ENCODE results near the gene ARHGAP5.

Gene ARHGAP5

DNA sequence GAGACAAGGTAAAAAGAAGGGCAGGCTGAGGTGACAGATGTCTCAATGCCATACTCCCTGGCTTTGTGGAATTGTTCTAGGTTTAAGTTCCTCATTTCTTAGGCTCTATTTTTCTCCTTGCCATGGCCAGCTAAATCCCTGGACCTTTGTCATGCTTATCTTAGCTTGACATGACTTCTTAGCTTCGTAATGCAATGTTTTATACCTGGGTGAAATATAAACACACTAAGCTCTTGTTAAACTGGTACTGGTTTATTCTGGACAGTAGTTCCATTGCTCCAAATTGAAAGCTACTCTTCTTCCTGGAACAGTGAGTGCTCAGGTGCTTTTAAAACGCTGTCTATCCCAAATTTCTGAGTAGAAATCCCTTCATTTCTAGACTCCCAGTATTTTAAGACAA lies 17.4 kb upstream of the ARHGAP5 start:
- H3K4me1 ChIP-seq (ENCODE audit: insufficient read depth, low read length): no peaks in the 10 kb centered on the region
- H3K36me3 ChIP-seq (ENCODE audit: insufficient read depth, low read length): no peaks in the 10 kb centered on the region
- no peak overlapping the region for H3K9ac ChIP-seq (ENCODE audit: low read depth, low read length)
- 0 out of 2 replicates have a peak, but pooled peaks cover 4% of the 10 kb centered on the region for H3K9me3 ChIP-seq (ENCODE audit: control insufficient read depth, insufficient read depth, low read length)

DNA sequence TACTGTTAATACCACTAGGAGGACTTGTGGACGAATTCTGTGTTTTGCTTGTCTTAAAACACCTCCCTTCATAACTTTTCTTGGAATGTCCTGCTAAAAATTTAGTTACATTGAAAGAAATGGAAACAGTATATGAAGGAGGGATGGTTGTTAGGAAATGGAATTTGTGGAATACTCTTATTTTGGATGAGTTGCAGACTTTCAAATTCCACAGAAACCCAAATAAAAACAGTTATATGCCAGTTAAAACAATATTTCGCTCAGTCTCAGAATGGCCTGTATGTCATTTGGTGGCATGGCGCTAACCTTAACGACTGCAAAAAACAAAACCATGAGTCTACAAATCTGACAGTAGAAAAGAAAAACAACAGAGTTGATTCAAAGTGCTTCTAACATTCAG lies 12.2 kb upstream of the ARHGAP5 start:
- H3K4me1 ChIP-seq (ENCODE audit: insufficient read depth, low read length): no peaks in the 10 kb centered on the region
- H3K9ac ChIP-seq (ENCODE audit: low read depth, low read length): no peak overlapping the region
- no peaks in the 10 kb centered on the region for H3K9me3 ChIP-seq (ENCODE audit: control insufficient read depth, insufficient read depth, low read length)
- no peaks in the 10 kb centered on the region for H3K36me3 ChIP-seq (ENCODE audit: insufficient read depth, low read length)

DNA sequence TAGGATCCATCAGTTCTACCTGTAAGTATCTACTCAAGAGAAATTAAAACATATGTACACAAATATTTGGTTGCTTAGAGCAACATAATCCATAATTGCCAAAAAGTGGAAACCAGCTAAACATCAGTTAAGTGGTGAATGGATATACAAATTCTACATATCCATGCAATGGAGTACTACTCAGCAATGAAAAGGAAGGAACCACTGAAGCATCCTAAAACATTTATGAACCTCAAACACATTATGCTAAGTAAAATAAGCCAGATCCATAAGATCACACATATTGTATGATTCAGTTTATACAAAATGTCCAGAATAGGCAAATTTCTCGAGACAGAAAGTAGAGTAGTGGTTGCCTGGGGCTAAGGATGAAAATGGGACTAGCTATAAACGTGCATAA lies 8.4 kb upstream of the ARHGAP5 start:
- Histone ChIP-seq H3K4me1 (ENCODE audit: insufficient read depth, low read length) (no peaks in the 10 kb centered on the region), H3K36me3 (ENCODE audit: insufficient read depth, low read length) (no peaks in the 10 kb centered on the region), H3K9ac (ENCODE audit: low read depth, low read length) (no peak overlapping the region), H3K9me3 (ENCODE audit: control insufficient read depth, insufficient read depth, low read length) (no peaks in the 10 kb centered on the region)

DNA sequence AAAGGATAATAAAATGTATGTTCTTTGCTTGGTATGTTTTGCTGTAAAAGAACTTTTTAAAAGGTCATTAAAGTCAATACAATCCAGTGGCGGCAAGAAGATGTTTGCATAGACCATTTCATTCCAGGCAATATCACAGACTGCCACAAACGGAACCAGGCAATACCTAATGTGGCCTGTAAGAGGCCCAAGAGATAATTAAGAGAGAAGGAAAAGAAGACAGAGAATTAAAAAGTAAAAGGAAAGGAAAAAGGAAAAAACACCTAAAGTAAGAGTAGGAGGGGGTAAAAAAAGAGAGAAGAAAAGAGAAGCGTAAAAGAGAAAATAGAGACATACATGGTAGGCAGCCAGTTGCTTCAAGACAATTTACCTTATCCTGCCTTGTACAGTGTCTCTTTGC lies 6.8 kb upstream of the ARHGAP5 start:
- Histone ChIP-seq H3K9me3 (ENCODE audit: control insufficient read depth, insufficient read depth, low read length) (no peaks in the 10 kb centered on the region), H3K4me1 (ENCODE audit: insufficient read depth, low read length) (peaks cover 8% of the 10 kb centered on the region), H3K36me3 (ENCODE audit: insufficient read depth, low read length) (no peaks in the 10 kb centered on the region)

DNA sequence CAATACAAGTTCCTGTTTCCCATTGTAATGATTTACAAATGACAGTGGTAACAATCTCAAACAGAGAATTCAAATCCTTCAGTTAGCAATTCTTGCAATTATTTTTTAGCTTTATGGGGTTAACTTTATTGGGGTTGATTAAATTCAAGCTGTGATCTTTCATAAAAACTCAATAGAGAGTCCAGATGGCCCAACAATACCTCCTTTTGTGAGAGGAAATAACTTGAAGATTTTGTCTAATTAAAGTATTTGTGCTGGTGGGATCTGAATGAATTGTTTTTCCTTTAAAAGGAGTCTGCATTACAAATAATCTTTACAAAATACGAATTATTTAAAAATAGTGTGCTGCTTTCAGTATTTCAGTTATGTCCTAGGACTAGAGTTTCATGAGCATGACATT lies 4.4 kb upstream of the ARHGAP5 start:
- no peak overlapping the region for H3K9ac ChIP-seq (ENCODE audit: low read depth, low read length)
- no peaks in the 10 kb centered on the region for H3K9me3 ChIP-seq (ENCODE audit: control insufficient read depth, insufficient read depth, low read length)
- H3K36me3 ChIP-seq (ENCODE audit: insufficient read depth, low read length): no peaks in the 10 kb centered on the region
- H3K4me1 ChIP-seq (ENCODE audit: insufficient read depth, low read length): peaks cover 8% of the 10 kb centered on the region

More for the DNA sequence above, 6.8 kb upstream of the ARHGAP5 start:
- no peak overlapping the region for H3K9ac ChIP-seq (ENCODE audit: low read depth, low read length)

DNA sequence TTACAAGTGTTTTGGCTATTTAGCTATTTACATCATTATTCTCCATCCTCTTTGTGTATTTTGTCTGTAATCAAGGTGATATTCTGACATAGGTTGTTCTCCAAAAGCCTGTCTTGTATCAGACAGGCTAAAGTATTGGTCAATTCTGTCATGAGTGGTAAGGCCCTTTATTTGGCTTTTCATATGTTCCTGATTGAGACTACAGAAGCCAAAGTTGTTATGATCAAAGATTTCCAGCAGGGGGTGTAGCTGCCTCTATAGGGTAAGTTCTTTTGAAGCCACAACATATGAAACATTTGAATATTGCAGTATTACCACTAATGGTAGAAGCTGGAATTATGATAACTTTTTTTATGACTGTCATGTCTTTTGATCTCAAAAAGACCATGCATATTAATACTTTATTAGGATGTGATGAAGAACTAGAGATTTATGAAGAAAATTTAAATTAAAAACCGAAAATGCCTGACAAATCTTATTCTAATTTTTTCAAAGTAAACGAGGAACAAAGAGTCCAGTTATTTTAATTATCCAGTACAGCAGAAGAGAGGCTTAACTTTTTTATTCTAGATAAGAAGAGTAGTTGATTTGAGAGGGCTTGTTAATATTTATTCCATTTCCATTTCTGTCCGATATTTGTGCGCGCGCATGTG lies 3.4 kb upstream of the ARHGAP5 start:
- H3K4me1 ChIP-seq (ENCODE audit: insufficient read depth, low read length): peaks cover 8% of the 10 kb centered on the region
- H3K9me3 ChIP-seq (ENCODE audit: control insufficient read depth, insufficient read depth, low read length): no peaks in the 10 kb centered on the region
- no peak overlapping the region for H3K9ac ChIP-seq (ENCODE audit: low read depth, low read length)
- no peaks in the 10 kb centered on the region for H3K36me3 ChIP-seq (ENCODE audit: insufficient read depth, low read length)

DNA sequence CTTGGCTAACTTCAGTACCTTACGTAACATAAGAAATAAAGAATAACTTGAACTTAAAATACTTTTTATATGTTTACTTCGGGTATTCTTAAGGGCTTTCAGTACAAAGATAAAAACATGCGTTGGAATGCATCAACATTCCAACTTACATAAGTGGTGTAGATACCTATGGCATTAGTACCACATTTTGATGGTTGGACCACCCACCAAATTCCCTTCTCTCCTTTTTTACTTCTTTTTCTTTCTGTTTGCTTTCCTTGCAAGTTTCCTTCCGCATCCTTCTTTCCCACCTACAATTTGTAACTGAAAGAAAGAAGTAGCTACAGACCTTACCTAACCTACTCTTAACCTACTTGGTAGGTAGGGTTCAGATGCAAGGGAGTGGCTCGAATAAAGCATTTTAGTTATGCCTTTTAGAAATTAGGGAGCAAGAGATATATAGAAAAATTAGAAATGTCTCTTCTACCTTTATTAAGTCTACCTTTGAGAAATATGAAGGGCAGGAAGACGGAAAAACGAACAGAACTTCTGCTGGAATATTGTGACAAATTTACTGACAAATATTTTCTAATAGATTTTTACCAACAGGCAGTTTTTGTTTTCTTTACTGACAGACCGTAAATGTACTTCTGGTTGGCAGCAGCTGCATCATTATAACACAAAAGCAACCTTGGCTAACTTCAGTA lies 2.1 kb upstream of the ARHGAP5 start:
- peaks cover 11% of the 10 kb centered on the region for H3K4me1 ChIP-seq (ENCODE audit: insufficient read depth, low read length)
- H3K36me3 ChIP-seq (ENCODE audit: insufficient read depth, low read length): no peaks in the 10 kb centered on the region
- no peaks in the 10 kb centered on the region for H3K9me3 ChIP-seq (ENCODE audit: control insufficient read depth, insufficient read depth, low read length)
- H3K9ac ChIP-seq (ENCODE audit: low read depth, low read length): peak overlapping the region; percentile 99; the same call in 1 of the 2 replicates

DNA sequence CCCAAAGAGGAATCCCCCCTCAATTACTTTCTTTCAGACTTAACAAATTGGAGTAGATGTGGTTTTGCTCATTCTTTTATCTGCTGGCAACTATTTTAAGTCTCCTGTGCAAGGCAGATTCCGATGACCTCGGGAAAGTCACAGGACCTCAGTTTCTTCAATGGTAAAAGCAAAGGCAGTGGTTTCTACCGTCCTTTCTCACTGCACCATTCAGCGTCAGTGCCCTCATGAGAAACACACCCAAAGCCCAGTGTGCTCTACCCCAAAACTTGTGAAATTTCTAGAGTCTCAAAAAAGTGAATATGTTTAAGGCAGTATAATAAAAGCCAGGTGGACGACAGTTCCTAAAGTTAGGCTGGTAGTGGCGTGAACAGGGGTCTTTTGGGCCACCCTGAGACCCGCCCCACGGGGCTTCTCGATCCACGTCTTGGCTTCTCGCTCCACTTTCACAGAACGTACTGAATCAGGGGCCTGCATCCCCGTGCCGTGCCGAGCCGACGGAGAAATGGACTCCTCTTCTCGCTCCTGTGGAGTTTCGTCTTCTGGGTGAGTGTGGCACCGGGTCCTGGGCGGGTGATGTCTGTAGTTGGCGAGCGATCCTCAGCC lies 1.3 kb upstream of the ARHGAP5 start:
- Histone ChIP-seq H3K9me3 (ENCODE audit: control insufficient read depth, insufficient read depth, low read length) (no peaks in the 10 kb centered on the region), H3K4me1 (ENCODE audit: insufficient read depth, low read length) (peaks cover 11% of the 10 kb centered on the region), H3K9ac (ENCODE audit: low read depth, low read length) (peak overlapping the region; percentile 99), H3K36me3 (ENCODE audit: insufficient read depth, low read length) (no peaks in the 10 kb centered on the region)

DNA sequence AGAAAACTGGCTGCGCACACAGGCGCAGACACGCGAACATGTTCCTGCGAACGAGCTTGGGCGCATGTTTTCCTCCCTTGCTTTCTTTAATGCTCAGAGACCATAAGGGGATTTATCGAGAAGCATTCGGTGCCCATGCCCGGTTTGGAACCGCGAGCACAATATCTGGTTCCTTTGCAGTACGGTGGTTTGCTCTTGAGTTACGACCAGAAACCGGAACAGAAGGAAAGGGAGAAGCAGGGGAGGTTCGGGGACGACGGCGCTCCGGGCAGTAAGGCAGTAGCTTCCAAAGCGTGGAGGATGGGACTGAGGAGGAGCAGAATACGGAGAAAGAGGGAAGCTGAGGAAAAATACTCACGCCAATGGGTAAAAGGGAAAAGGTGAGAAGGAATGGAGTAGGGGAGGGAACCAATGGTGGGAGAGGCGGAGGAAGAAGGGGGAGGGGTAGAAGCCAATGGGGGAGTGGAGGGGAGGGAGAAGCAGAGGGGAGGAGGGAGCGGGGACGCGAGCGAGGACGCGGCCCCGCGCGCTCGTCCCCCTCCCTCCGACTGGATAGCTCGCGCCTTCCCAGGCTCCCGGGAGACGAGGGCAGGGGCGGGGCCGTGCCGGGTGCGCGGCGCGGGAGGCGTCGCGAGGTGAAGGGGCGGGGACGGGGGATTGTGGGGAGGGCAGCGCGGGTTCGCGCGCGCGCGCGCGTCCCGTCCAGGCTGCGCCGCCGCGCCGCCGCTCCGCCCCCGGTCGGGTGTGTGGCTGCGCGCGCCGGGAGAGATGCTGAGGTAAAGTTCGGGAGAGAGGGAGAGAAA lies 625 bp upstream of the ARHGAP5 start:
- Histone ChIP-seq H3K36me3 (ENCODE audit: insufficient read depth, low read length) (no peaks in the 10 kb centered on the region), H3K9ac (ENCODE audit: low read depth, low read length) (peak overlapping the region; percentile 99), H3K9me3 (ENCODE audit: control insufficient read depth, insufficient read depth, low read length) (no peaks in the 10 kb centered on the region), H3K4me1 (ENCODE audit: insufficient read depth, low read length) (peaks cover 11% of the 10 kb centered on the region)

DNA sequence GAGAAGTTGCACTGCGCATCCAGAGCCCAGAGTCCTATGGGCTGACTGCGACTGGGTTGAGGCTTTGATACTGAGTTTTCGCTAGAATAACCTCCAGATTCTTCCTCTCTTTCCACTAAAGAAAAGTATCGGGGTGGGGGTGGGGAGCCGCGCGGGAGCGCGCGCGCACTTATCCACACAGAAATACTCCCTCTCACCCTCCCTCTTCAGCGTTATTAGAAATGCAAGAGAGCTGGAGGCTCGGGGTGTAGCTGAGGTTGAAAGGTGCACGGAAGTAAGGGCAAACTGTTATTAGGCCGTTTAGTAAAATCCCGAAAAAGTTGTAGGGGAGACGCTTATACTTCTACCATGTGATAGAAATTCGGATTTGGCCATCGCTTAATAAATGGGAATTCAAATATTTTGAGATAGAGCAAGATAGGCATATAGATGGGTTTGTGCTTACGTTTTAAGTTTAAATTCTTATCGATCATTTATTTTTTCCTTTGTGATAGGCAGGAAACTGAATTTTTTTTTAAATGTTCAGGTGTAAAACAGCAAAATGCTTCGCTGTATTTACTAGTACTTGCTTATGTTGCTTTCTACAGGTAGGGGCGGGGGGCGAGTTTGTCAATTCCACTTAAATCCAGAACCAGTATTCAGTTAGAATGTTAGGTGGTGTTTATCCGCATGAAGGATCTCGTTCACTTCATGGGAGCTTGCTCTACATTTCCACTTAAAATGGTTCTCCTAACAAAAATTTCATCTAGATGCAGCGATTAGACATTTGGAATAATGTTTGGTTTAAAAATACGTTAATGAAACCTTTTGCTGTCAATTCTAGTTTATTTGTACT lies 1.1 kb downstream of the ARHGAP5 start:
- peaks cover 19% of the 10 kb centered on the region for H3K4me1 ChIP-seq (ENCODE audit: insufficient read depth, low read length)
- H3K9me3 ChIP-seq (ENCODE audit: control insufficient read depth, insufficient read depth, low read length): no peaks in the 10 kb centered on the region
- H3K36me3 ChIP-seq (ENCODE audit: insufficient read depth, low read length): no peaks in the 10 kb centered on the region
- H3K9ac ChIP-seq (ENCODE audit: low read depth, low read length): peak overlapping the region; percentile 89

DNA sequence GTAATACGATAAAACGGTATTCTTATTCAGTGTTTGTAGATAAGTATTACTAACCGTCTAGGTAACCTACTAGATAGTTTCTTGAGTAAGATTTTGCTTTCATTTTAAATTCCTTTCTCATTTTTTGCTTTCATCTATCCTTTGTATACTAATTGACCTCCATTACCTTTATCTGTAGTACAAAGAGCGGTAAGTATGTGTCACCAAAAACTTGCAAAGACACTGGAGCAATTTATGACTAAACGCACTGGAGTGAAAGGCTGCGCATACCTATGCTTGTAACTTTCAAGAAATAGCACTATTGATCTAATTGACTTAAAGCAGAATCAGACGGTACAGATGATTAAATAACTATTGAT lies 1.7 kb downstream of the ARHGAP5 start:
- no peaks in the 10 kb centered on the region for H3K9me3 ChIP-seq (ENCODE audit: control insufficient read depth, insufficient read depth, low read length)
- H3K9ac ChIP-seq (ENCODE audit: low read depth, low read length): peak overlapping the region; percentile 89
- H3K36me3 ChIP-seq (ENCODE audit: insufficient read depth, low read length): no peaks in the 10 kb centered on the region
- H3K4me1 ChIP-seq (ENCODE audit: insufficient read depth, low read length): peaks cover 24% of the 10 kb centered on the region

DNA sequence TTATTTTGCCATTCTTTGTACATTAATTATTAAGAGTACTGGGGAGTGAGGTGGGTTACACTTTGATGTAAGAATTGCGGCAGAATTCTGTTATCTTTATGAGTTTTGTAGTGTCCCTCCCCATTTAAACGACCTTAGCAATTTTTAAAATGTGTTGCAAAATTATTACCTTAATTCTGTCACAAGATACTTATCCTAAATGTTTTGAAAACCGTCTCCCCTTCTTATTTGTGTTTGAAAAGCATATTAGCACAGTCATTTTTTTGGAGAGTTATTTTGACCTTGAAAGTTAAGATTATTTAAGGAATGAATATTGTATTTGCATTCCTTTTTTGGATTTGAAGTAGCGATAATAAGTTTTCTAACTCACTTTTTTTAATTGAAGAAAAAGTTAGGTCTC lies 2.2 kb downstream of the ARHGAP5 start:
- Histone ChIP-seq H3K4me1 (ENCODE audit: insufficient read depth, low read length) (peaks cover 25% of the 10 kb centered on the region), H3K9ac (ENCODE audit: low read depth, low read length) (peak overlapping the region; percentile 89), H3K9me3 (ENCODE audit: control insufficient read depth, insufficient read depth, low read length) (no peaks in the 10 kb centered on the region), H3K36me3 (ENCODE audit: insufficient read depth, low read length) (no peaks in the 10 kb centered on the region)

DNA sequence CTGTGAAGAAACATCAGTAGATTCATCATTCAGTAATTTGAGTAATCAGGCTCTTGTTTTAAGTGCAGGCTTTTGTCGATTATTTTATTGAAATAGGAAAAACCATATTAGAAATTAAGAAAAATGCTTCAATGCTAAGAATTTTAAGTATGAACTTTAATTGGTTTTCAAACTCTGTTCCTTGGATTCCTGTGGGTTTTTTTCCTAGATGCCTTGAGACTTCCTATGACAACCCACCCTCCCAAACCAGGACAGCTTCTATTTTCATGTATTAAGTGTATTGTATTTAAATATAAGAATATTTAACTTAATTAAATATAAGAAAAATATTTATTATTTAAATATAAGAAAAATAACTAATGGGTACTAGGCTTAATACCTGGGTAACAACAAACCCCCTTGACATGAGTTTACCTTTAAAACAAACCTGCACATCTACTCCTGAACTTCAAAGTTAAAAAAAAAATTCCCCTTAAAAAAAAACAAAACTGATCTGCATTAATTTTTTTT lies 3.0 kb downstream of the ARHGAP5 start:
- H3K4me1 ChIP-seq (ENCODE audit: insufficient read depth, low read length): peaks cover 18% of the 10 kb centered on the region
- no peaks in the 10 kb centered on the region for H3K36me3 ChIP-seq (ENCODE audit: insufficient read depth, low read length)
- H3K9me3 ChIP-seq (ENCODE audit: control insufficient read depth, insufficient read depth, low read length): no peaks in the 10 kb centered on the region
- no peak overlapping the region for H3K9ac ChIP-seq (ENCODE audit: low read depth, low read length)

DNA sequence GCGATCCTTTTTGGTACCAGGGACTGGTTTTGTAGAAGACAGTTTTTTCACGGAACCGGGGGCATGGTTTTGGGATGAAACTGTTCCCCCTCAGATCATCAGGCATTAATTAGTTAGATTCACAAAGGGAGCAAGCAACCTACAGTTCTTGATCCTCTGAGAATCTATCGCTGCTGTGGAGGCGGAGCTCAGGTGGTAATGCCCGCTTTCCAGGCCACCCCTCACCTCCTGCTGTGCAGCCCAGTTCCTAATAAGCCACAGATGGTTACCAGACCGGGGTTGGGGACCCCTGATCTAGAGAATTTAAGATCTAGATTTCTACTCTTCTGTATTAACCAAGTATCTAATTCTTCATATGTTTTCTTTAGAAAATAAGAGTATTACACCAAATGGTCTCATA lies 4.8 kb downstream of the ARHGAP5 start:
- peaks cover 19% of the 10 kb centered on the region for H3K4me1 ChIP-seq (ENCODE audit: insufficient read depth, low read length)
- H3K36me3 ChIP-seq (ENCODE audit: insufficient read depth, low read length): no peaks in the 10 kb centered on the region
- H3K9ac ChIP-seq (ENCODE audit: low read depth, low read length): peak overlapping the region; percentile 40; the same call in 1 of the 2 replicates
- no peaks in the 10 kb centered on the region for H3K9me3 ChIP-seq (ENCODE audit: control insufficient read depth, insufficient read depth, low read length)
